Hepatocyte (in vitro differentiated cells): ENCODE data around the gene MAGI2. TPM values are rescaled to one million over a fixed set of nuclear protein-coding genes. Genes with fewer than 3 reads are reported as not detected.

Source experiments
- DNase-seq: peaks from one replicate; pipeline ENCODE4 v3.0.0-alpha.2; 2016; ENCODE audit warnings: low spot score
- H2AFZ ChIP-seq: fragments of 200-600 bp; sonication (generic); 2 replicates; pipeline ENCODE4 v1.6.0; 2016; ENCODE audit warnings: antibody characterized with exemption, mild to moderate bottlenecking
- H3K27ac ChIP-seq: fragments of 200-600 bp; sonication (generic); 2 replicates; pipeline ENCODE4 v1.5.1; 2016; ENCODE audit warnings: mild to moderate bottlenecking
- H3K27me3 ChIP-seq: fragments of 200-600 bp; sonication (generic); 2 replicates; pipeline ENCODE4 v1.6.1; 2016
- H3K36me3 ChIP-seq: fragments of 200-600 bp; sonication (generic); replicated peaks from 2 replicates; pipeline ENCODE4 v1.5.1; 2016; ENCODE audit warnings: low read depth; ENCODE audit not compliant: insufficient read depth
- H3K4me1 ChIP-seq: fragments of 200-600 bp; sonication (generic); 2 replicates; pipeline ENCODE4 v1.5.1; 2016; ENCODE audit warnings: mild to moderate bottlenecking, moderate library complexity; ENCODE audit not compliant: insufficient read depth
- H3K4me2 ChIP-seq: fragments of 200-600 bp; sonication (generic); 2 replicates; pipeline ENCODE4 v1.6.0; 2016
- H3K4me3 ChIP-seq: fragments of 200-600 bp; sonication (generic); 2 replicates; pipeline ENCODE4 v1.5.1; 2016; ENCODE audit warnings: mild to moderate bottlenecking
- H3K79me2 ChIP-seq: fragments of 200-600 bp; sonication (generic); 2 replicates; pipeline ENCODE4 v1.6.0; 2017; ENCODE audit warnings: mild to moderate bottlenecking
- H3K9me2 ChIP-seq: fragments of 200-600 bp; sonication (generic); replicated peaks from 2 replicates; pipeline ENCODE4 v1.6.0; 2017; ENCODE audit warnings: mild to moderate bottlenecking; ENCODE audit not compliant: insufficient read depth
- H3K9me3 ChIP-seq: fragments of 200-600 bp; sonication (generic); 2 replicates; pipeline ENCODE4 v1.5.1; 2016; ENCODE audit warnings: low read depth, mild to moderate bottlenecking
- H4K20me1 ChIP-seq: fragments of 200-600 bp; sonication (generic); 2 replicates; pipeline ENCODE4 v1.6.0; 2016; ENCODE audit warnings: mild to moderate bottlenecking; ENCODE audit not compliant: insufficient read depth, poor library complexity, severe bottlenecking
- CTCF ChIP-seq: fragments of 200-600 bp; sonication (generic); IDR thresholded peaks from 2 replicates; pipeline ENCODE4 v1.5.1; 2016; ENCODE audit warnings: antibody characterized with exemption, mild to moderate bottlenecking; ENCODE audit not compliant: poor library complexity
- EZH2 ChIP-seq: fragments of 200-600 bp; sonication (generic); IDR thresholded peaks from 2 replicates; pipeline ENCODE4 v1.6.1; 2016; ENCODE audit warnings: antibody characterized with exemption, mild to moderate bottlenecking, borderline replicate concordance
- EZH2phosphoT487 ChIP-seq: fragments of 200-600 bp; sonication (generic); IDR thresholded peaks from one replicate; pipeline ENCODE4 v1.6.1; 2018; ENCODE audit warnings: antibody characterized with exemption, mild to moderate bottlenecking, low read depth, moderate library complexity; ENCODE audit not compliant: unreplicated experiment, severe bottlenecking
- WGBS: methylation state at CpG from one replicate; pipeline ENCODE4 v1.1.6; 2016; ENCODE audit warnings: low lambda C conversion rate; ENCODE audit errors: missing lambda C conversion rate; 5-methylcytosine and 5-hydroxymethylcytosine counted together
- polyA plus RNA-seq: library from polyadenylated mRNA; unstranded; fragments of >200 nt; fragmentation: Nextera tagmentation; extraction: Ambion mirVana; gene quantifications from 2 replicates; pipeline ENCODE4 v1.2.1, GENCODE V29; 2016
- total RNA-seq: library from RNA; depleted of rRNA; stranded (reverse); fragments of >200 nt; gene quantifications from 2 replicates; pipeline ENCODE4 v1.2.3, GENCODE V29; 2014

MAGI2 gene
- total and polyA plus RNA-seq, 2 experiments from 2014 or later = 3.1 to 6.7 TPM

GRCh38 chr7:78777829-78778228 is 675.6 kb downstream of the MAGI2 start:
- Histone ChIP-seq H3K36me3 (no peaks in the 10 kb centered on the region), H3K4me1 (no peaks in the 10 kb centered on the region), H4K20me1 (no peaks in the 10 kb centered on the region), H3K4me3 (no peak overlapping the region), H3K9me3 (no peaks in the 10 kb centered on the region), H3K27me3 (no peaks in the 10 kb centered on the region), H3K9me2 (no peaks in the 10 kb centered on the region), H2AFZ (no peak overlapping the region), H3K79me2 (no peaks in the 10 kb centered on the region), H3K27ac (no peak overlapping the region), H3K4me2 (no peak overlapping the region)
- 83% methylated on average over 2 of the region's 2 CpGs for WGBS
- no peak for DNase-seq
- no peak for TF ChIP-seq EZH2phosphoT487
- no peak for TF ChIP-seq EZH2
- no peak for TF ChIP-seq CTCF

- H4K20me1 ChIP-seq = no peaks in the 10 kb centered on the region
- no peak for TF ChIP-seq EZH2
- TF ChIP-seq EZH2phosphoT487 = no peak
- no peak for TF ChIP-seq CTCF
- no peaks in the 10 kb centered on the region for H3K36me3 ChIP-seq
- no peaks in the 10 kb centered on the region for H3K9me3 ChIP-seq
- no peaks in the 10 kb centered on the region for H3K79me2 ChIP-seq
- WGBS = 4% methylated on average over 16 of the region's 16 CpGs
- H3K4me3 ChIP-seq = peak overlapping the region; percentile 38
- H3K4me1 ChIP-seq = peaks cover 7% of the 10 kb centered on the region
- H3K9me2 ChIP-seq = no peaks in the 10 kb centered on the region
- H3K27ac ChIP-seq = no peak overlapping the region
- DNase-seq = peak; percentile 19
- peaks cover 28% of the 10 kb centered on the region for H3K27me3 ChIP-seq
- H2AFZ ChIP-seq = peak overlapping the region; percentile 46
- H3K4me2 ChIP-seq = peak overlapping the region; percentile 79
These were observed 682.8 kb downstream of the MAGI2 start for GRCh38 chr7:78770422-78771410.

- DNase-seq = no peak
- Histone ChIP-seq H3K4me1 (peaks cover 7% of the 10 kb centered on the region), H3K4me3 (peak overlapping the region; percentile 17), H3K27ac (no peak overlapping the region), H3K36me3 (no peaks in the 10 kb centered on the region), H3K4me2 (peak overlapping the region; percentile 79), H4K20me1 (no peaks in the 10 kb centered on the region), H3K27me3 (peaks cover 28% of the 10 kb centered on the region), H3K9me2 (no peaks in the 10 kb centered on the region), H3K9me3 (no peaks in the 10 kb centered on the region), H2AFZ (peak overlapping the region; percentile 23), H3K79me2 (no peaks in the 10 kb centered on the region)
- 9% methylated on average over 12 of the region's 12 CpGs for WGBS
- TF ChIP-seq EZH2 (no peak), CTCF (no peak), EZH2phosphoT487 (no peak)
These were observed 683.9 kb downstream of the MAGI2 start for GRCh38 chr7:78769481-78770101.
